Keratinocyte (primary cell): Measurements from ENCODE around the gene ENKUR. TPM values are rescaled to one million over a fixed set of nuclear protein-coding genes. Genes with fewer than 3 reads are reported as not detected.

Experiments used
- DNase-seq: peaks from one replicate; pipeline ENCODE4 v3.0.0-alpha.2; 2011; ENCODE audit warnings: low read depth, missing footprints, low spot score
- FAIRE-seq: peaks from 2 replicates; lab custom pipeline; 2011; peaks lifted over from hg19 to GRCh38; lab: Jason Lieb, UNC
- H2AFZ ChIP-seq: 2 replicates; pipeline ENCODE4 v1.6.0; 2012; ENCODE audit warnings: low read length, control low read depth, inconsistent platforms; ENCODE audit not compliant: control insufficient read depth
- H3K27ac ChIP-seq: 2 replicates; pipeline ENCODE4 v1.5.1; 2011; ENCODE audit warnings: low read length; ENCODE audit not compliant: control insufficient read depth, insufficient read depth
- H3K27me3 ChIP-seq: 3 replicates; pipeline ENCODE4 v1.6.0; 2011; ENCODE audit warnings: low read length; ENCODE audit not compliant: control insufficient read depth, insufficient read depth; ENCODE audit errors: extremely low read depth
- H3K36me3 ChIP-seq, 2 experiments: 2 replicates in 1 of 2; 3 replicates in 1 of 2; pipeline ENCODE4 v1.5.1; 2011; ENCODE audit warnings: low read length in 2 of 2, mild to moderate bottlenecking in 1 of 2; ENCODE audit not compliant: control insufficient read depth in 2 of 2, insufficient read depth in 2 of 2; ENCODE audit errors: extremely low read depth in 1 of 2
- H3K4me1 ChIP-seq: 3 replicates; pipeline ENCODE4 v1.5.1; 2011; ENCODE audit warnings: low read length; ENCODE audit not compliant: control insufficient read depth, insufficient read depth; ENCODE audit errors: extremely low read depth
- H3K4me2 ChIP-seq: 3 replicates; pipeline ENCODE4 v1.6.0; 2011; ENCODE audit warnings: low read depth, low read length; ENCODE audit not compliant: control insufficient read depth, insufficient read depth; ENCODE audit errors: extremely low read depth
- H3K4me3 ChIP-seq, 3 experiments: fragments of 200-600 bp in 1 of 3; sonication (generic) in 1 of 3; 2 replicates in 2 of 3; 3 replicates in 1 of 3; pipeline ENCODE4 v1.5.1; 2011 to 2016; ENCODE audit warnings: low read length in 3 of 3, mild to moderate bottlenecking in 3 of 3, control low read depth in 2 of 3, inconsistent platforms in 1 of 3, low read depth in 1 of 3, mixed read lengths in 1 of 3, mixed run types in 1 of 3, moderate library complexity in 1 of 3; ENCODE audit not compliant: control insufficient read depth in 2 of 3, insufficient read depth in 2 of 3; ENCODE audit errors: extremely low read depth in 1 of 3
- H3K79me2 ChIP-seq: 2 replicates; pipeline ENCODE4 v1.6.0; 2012; ENCODE audit warnings: low read length; ENCODE audit not compliant: control insufficient read depth, insufficient read depth
- H3K9ac ChIP-seq: 3 replicates; pipeline ENCODE4 v1.6.0; 2011; ENCODE audit warnings: low read length; ENCODE audit not compliant: control insufficient read depth, insufficient read depth; ENCODE audit errors: extremely low read depth
- H3K9me1 ChIP-seq: 3 replicates; pipeline ENCODE4 v1.6.0; 2011; ENCODE audit warnings: low read length; ENCODE audit not compliant: control insufficient read depth, insufficient read depth; ENCODE audit errors: extremely low read depth
- H3K9me3 ChIP-seq: 2 replicates; pipeline ENCODE4 v1.5.1; 2012; ENCODE audit warnings: low read depth, low read length; ENCODE audit not compliant: control insufficient read depth
- H4K20me1 ChIP-seq: 3 replicates; pipeline ENCODE4 v1.6.0; 2011; ENCODE audit warnings: low read length; ENCODE audit not compliant: control insufficient read depth, insufficient read depth; ENCODE audit errors: extremely low read depth
- EZH2 ChIP-seq: IDR thresholded peaks from one replicate; pipeline ENCODE4 v1.6.1; 2012; ENCODE audit warnings: inconsistent platforms, mild to moderate bottlenecking, low read length, moderate library complexity
- dilution Hi-C: fragments of 300-500 bp; cut with MboI; formaldehyde crosslinking; loops from one replicate; pipeline ENCODE4 v1.7.0; 2020; ENCODE audit warnings: low sequenced_read_pairs; ENCODE audit not compliant: extremely low pct_ligation_motif_present
- polyA plus RNA-seq, 5 experiments: library from polyadenylated mRNA; depleted of rRNA in 3 of 5; stranded (reverse) in 3 of 5; stranded (forward) in 1 of 5; unstranded in 1 of 5; fragments of >200 nt; gene quantifications; 1 replicate in 1 of 5; 2 replicates in 3 of 5; 3 replicates in 1 of 5; pipeline versions ENCODE4 v1.2.1 to v1.2.3, GENCODE V29; 2011 to 2012; ENCODE audit warnings: missing spikeins in 2 of 5, low read depth in 1 of 5, low replicate concordance in 1 of 5
- TF ChIP-seq, protein P1 (sequence below), 3 experiments: IDR thresholded peaks in 1 of 3; conservative IDR thresholded peaks in 1 of 3; optimal IDR thresholded peaks in 1 of 3; 2 replicates in 2 of 3; 3 replicates in 1 of 3; pipeline versions ENCODE3 to v1.5.1; 2011; ENCODE audit warnings: low read length in 3 of 3, mild to moderate bottlenecking in 3 of 3, moderate library complexity in 2 of 3, control low read depth in 1 of 3, inconsistent platforms in 1 of 3; ENCODE audit not compliant: insufficient read depth in 2 of 3; ENCODE audit errors: extremely low read depth in 1 of 3

The ENKUR gene
- polyA plus RNA-seq, 1 donor (not counting 4 experiments of a cell fraction or from before 2014, with no cell fraction given), result 0.03 TPM

- Histone ChIP-seq H3K79me2 (no peaks in the 10 kb centered on the region), H3K4me1 (no peaks in the 10 kb centered on the region), H3K9me3 (no peaks in the 10 kb centered on the region), H3K9me1 (no peaks in the 10 kb centered on the region), H2AFZ (no peak overlapping the region), H3K36me3 (no peaks in the 10 kb centered on the region), H3K4me3 (no peak overlapping the region), H3K4me2 (no peak overlapping the region), H4K20me1 (no peaks in the 10 kb centered on the region), H3K9ac (no peak overlapping the region), H3K27me3 (no peaks in the 10 kb centered on the region), H3K27ac (no peak overlapping the region)
- no peak for TF ChIP-seq EZH2
- TF ChIP-seq, protein P1, sequence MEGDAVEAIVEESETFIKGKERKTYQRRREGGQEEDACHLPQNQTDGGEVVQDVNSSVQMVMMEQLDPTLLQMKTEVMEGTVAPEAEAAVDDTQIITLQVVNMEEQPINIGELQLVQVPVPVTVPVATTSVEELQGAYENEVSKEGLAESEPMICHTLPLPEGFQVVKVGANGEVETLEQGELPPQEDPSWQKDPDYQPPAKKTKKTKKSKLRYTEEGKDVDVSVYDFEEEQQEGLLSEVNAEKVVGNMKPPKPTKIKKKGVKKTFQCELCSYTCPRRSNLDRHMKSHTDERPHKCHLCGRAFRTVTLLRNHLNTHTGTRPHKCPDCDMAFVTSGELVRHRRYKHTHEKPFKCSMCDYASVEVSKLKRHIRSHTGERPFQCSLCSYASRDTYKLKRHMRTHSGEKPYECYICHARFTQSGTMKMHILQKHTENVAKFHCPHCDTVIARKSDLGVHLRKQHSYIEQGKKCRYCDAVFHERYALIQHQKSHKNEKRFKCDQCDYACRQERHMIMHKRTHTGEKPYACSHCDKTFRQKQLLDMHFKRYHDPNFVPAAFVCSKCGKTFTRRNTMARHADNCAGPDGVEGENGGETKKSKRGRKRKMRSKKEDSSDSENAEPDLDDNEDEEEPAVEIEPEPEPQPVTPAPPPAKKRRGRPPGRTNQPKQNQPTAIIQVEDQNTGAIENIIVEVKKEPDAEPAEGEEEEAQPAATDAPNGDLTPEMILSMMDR (optimal IDR thresholded peaks at IDR 0.05 in 1 of 3, IDR thresholded peaks at IDR 0.05 in 1 of 3, conservative IDR thresholded peaks at IDR 0.05 in 1 of 3; ENCODE audit: extremely low read depth in 1 of 3, insufficient read depth in 2 of 3, low read length in 3 of 3), result no peak
- dilution Hi-C loops, result no loop called here
- FAIRE-seq (no peak), DNase-seq (no peak)
Measured at GRCh38 chr10:25039531-25039930, 23.6 kb upstream of the ENKUR start.

- no peak overlapping the region for H3K9ac ChIP-seq
- H3K27ac ChIP-seq, result no peak overlapping the region
- H3K9me1 ChIP-seq, result no peaks in the 10 kb centered on the region
- FAIRE-seq, result no peak
- H3K4me2 ChIP-seq, result no peak overlapping the region
- TF ChIP-seq, protein P1 (optimal IDR thresholded peaks at IDR 0.05 in 1 of 3, IDR thresholded peaks at IDR 0.05 in 1 of 3, conservative IDR thresholded peaks at IDR 0.05 in 1 of 3; ENCODE audit: extremely low read depth in 1 of 3, insufficient read depth in 2 of 3, low read length in 3 of 3), result no peak
- TF ChIP-seq EZH2, result no peak
- no peaks in the 10 kb centered on the region for H3K36me3 ChIP-seq
- H3K79me2 ChIP-seq, result no peaks in the 10 kb centered on the region
- dilution Hi-C loops, result no loop called here
- H3K4me1 ChIP-seq, result no peaks in the 10 kb centered on the region
- no peak overlapping the region for H2AFZ ChIP-seq
- DNase-seq, result no peak
- H3K27me3 ChIP-seq, result no peaks in the 10 kb centered on the region
- H3K9me3 ChIP-seq, result no peaks in the 10 kb centered on the region
- no peaks in the 10 kb centered on the region for H4K20me1 ChIP-seq
- no peak overlapping the region for H3K4me3 ChIP-seq
Measured at GRCh38 chr10:25038325-25038724, 22.4 kb upstream of the ENKUR start.
